Stimulated activated naive CD8-positive, alpha-beta T cell treated with anti-CD3 and anti-CD28 coated beads, Interleukin-15, amount 100 ng/mL, for 72 hours (primary cell): ENCODE data around the gene DVL2.

Source experiments
- ATAC-seq: fragments of 150-1000 bp; cut with Tn5 transposase; 2 replicates; pipeline ENCODE4 v1.10.0; 2021; ENCODE audit warnings: mild to moderate bottlenecking, moderate library complexity
- DNase-seq, 2 donors: peaks; one replicate each; pipeline ENCODE4 v3.0.0; 2021 to 2022
- H3K27ac Mint-ChIP-seq, 2 donors: one replicate each; pipeline ENCODE4 v1.8.0; 2022; ENCODE audit warnings: mild to moderate bottlenecking in 2 of 2, mixed read lengths in 2 of 2, moderate library complexity in 2 of 2
- H3K27me3 Mint-ChIP-seq: one replicate; pipeline ENCODE4 v1.8.0; 2022; ENCODE audit warnings: mixed read lengths
- H3K4me1 Mint-ChIP-seq: one replicate; pipeline ENCODE4 v1.8.0; 2022; ENCODE audit warnings: mild to moderate bottlenecking, mixed read lengths
- H3K4me3 Mint-ChIP-seq, 2 donors: one replicate each; pipeline ENCODE4 v1.8.0; 2022; ENCODE audit warnings: mild to moderate bottlenecking in 2 of 2, mixed read lengths in 2 of 2, moderate library complexity in 1 of 2
- H3K9me3 Mint-ChIP-seq, 2 donors: one replicate each; pipeline ENCODE4 v1.8.0; 2022; ENCODE audit warnings: mixed read lengths in 2 of 2

Gene DVL2

GRCh38 chr17:7219229-7219811, 15.0 kb downstream of the DVL2 start:
- Mint-ChIP-seq H3K27me3 (no peaks in the 10 kb centered on the region), H3K9me3 (no peaks in the 10 kb centered on the region), H3K4me1 (peaks cover 74% of the 10 kb centered on the region), H3K27ac (peak overlapping the region; percentile 98 to 99), H3K4me3 (peak overlapping the region; percentile 98 to 99)
- ATAC-seq (no peak), DNase-seq (no peak)

GRCh38 chr17:7218758-7219157, 15.6 kb downstream of the DVL2 start:
- peak overlapping the region in 1 of 2 donors; percentile 61 for H3K27ac Mint-ChIP-seq
- no peak for ATAC-seq
- no peaks in the 10 kb centered on the region for H3K27me3 Mint-ChIP-seq
- H3K4me1 Mint-ChIP-seq: peaks cover 79% of the 10 kb centered on the region
- DNase-seq: no peak
- H3K9me3 Mint-ChIP-seq: no peaks in the 10 kb centered on the region
- peak overlapping the region; percentile 98 to 99 for H3K4me3 Mint-ChIP-seq

- H3K4me1 Mint-ChIP-seq: peaks cover 85% of the 10 kb centered on the region
- H3K4me3 Mint-ChIP-seq: peak overlapping the region; percentile 75 to 99
- no peaks in the 10 kb centered on the region for H3K9me3 Mint-ChIP-seq
- no peak for ATAC-seq
- H3K27ac Mint-ChIP-seq: peak overlapping the region in 1 of 2 donors; percentile 69
- DNase-seq: no peak
- no peaks in the 10 kb centered on the region for H3K27me3 Mint-ChIP-seq
Observed at GRCh38 chr17:7218166-7218565, 16.2 kb downstream of the DVL2 start.

GRCh38 chr17:7217113-7217987, 17.0 kb downstream of the DVL2 start:
- ATAC-seq: no peak
- Mint-ChIP-seq H3K27me3 (no peaks in the 10 kb centered on the region), H3K4me1 (peaks cover 88% of the 10 kb centered on the region), H3K27ac (peak overlapping the region in 1 of 2 donors; percentile 95), H3K4me3 (peak overlapping the region; percentile 75 to 99), H3K9me3 (no peaks in the 10 kb centered on the region)
- peak in 1 of 2 donors; percentile 37 for DNase-seq

GRCh38 chr17:7216242-7217112, 17.8 kb downstream of the DVL2 start:
- peak overlapping the region in 1 of 2 donors; percentile 15 for H3K27ac Mint-ChIP-seq
- H3K4me3 Mint-ChIP-seq: peak overlapping the region; percentile 69 to 74
- ATAC-seq (no peak), DNase-seq (no peak)
- H3K27me3 Mint-ChIP-seq: no peaks in the 10 kb centered on the region
- H3K4me1 Mint-ChIP-seq: peaks cover 83% of the 10 kb centered on the region
- no peaks in the 10 kb centered on the region for H3K9me3 Mint-ChIP-seq

GRCh38 chr17:7215652-7216180, 18.6 kb downstream of the DVL2 start:
- no peak for ATAC-seq
- H3K4me1 Mint-ChIP-seq: peaks cover 75% of the 10 kb centered on the region

GRCh38 chr17:7215136-7215638, 19.1 kb downstream of the DVL2 start:
- DNase-seq (no peak), ATAC-seq (no peak)
- peak overlapping the region; percentile 92 to 93 for H3K4me3 Mint-ChIP-seq
- peak overlapping the region in 1 of 2 donors; percentile 98 for H3K27ac Mint-ChIP-seq
- peaks cover 70% of the 10 kb centered on the region for H3K4me1 Mint-ChIP-seq
- no peaks in the 10 kb centered on the region for H3K9me3 Mint-ChIP-seq
- no peaks in the 10 kb centered on the region for H3K27me3 Mint-ChIP-seq

More at GRCh38 chr17:7215652-7216180, 18.6 kb downstream of the DVL2 start:
- H3K9me3 Mint-ChIP-seq: no peaks in the 10 kb centered on the region
- H3K4me3 Mint-ChIP-seq: peak overlapping the region; percentile 92 to 93
- no peaks in the 10 kb centered on the region for H3K27me3 Mint-ChIP-seq
- no peak for DNase-seq
- H3K27ac Mint-ChIP-seq: peak overlapping the region in 1 of 2 donors; percentile 36

GRCh38 chr17:7214300-7215135, 19.8 kb downstream of the DVL2 start:
- Mint-ChIP-seq H3K4me1 (peaks cover 67% of the 10 kb centered on the region), H3K27me3 (no peaks in the 10 kb centered on the region), H3K4me3 (peak overlapping the region; percentile 92 to 93), H3K27ac (peak overlapping the region; percentile 98), H3K9me3 (no peaks in the 10 kb centered on the region)
- DNase-seq: peak; percentile 100
- peak; percentile 87 for ATAC-seq

- H3K27ac Mint-ChIP-seq: peak overlapping the region; percentile 98
- H3K27me3 Mint-ChIP-seq: no peaks in the 10 kb centered on the region
- ATAC-seq: peak; percentile 2
- peak overlapping the region; percentile 92 to 93 for H3K4me3 Mint-ChIP-seq
- H3K4me1 Mint-ChIP-seq: peaks cover 61% of the 10 kb centered on the region
- no peaks in the 10 kb centered on the region for H3K9me3 Mint-ChIP-seq
- DNase-seq: no peak
Observed at GRCh38 chr17:7213895-7214299, 20.4 kb downstream of the DVL2 start.

GRCh38 chr17:7211491-7212273, 22.6 kb downstream of the DVL2 start:
- H3K27me3 Mint-ChIP-seq: no peaks in the 10 kb centered on the region
- no peak for ATAC-seq
- H3K4me3 Mint-ChIP-seq: no peak overlapping the region
- no peak overlapping the region for H3K27ac Mint-ChIP-seq
- no peak for DNase-seq
- H3K9me3 Mint-ChIP-seq: no peaks in the 10 kb centered on the region
- peaks cover 49% of the 10 kb centered on the region for H3K4me1 Mint-ChIP-seq

- peak in 1 of 2 donors; percentile 8 for DNase-seq
- no peak overlapping the region for H3K27ac Mint-ChIP-seq
- peaks cover 49% of the 10 kb centered on the region for H3K4me1 Mint-ChIP-seq
- H3K4me3 Mint-ChIP-seq: no peak overlapping the region
- no peaks in the 10 kb centered on the region for H3K9me3 Mint-ChIP-seq
- H3K27me3 Mint-ChIP-seq: no peaks in the 10 kb centered on the region
- no peak for ATAC-seq
Observed at GRCh38 chr17:7208754-7209460, 25.4 kb downstream of the DVL2 start.

- Mint-ChIP-seq H3K27me3 (no peaks in the 10 kb centered on the region), H3K4me1 (peaks cover 46% of the 10 kb centered on the region), H3K27ac (peak overlapping the region in 1 of 2 donors; percentile 85), H3K4me3 (no peak overlapping the region), H3K9me3 (no peaks in the 10 kb centered on the region)
- peak in 1 of 2 donors; percentile 11 for DNase-seq
- ATAC-seq: no peak
Observed at GRCh38 chr17:7208027-7208571, 26.2 kb downstream of the DVL2 start.
